ENCODE data around the gene LDLRAD4.

LDLRAD4 gene

DNA sequence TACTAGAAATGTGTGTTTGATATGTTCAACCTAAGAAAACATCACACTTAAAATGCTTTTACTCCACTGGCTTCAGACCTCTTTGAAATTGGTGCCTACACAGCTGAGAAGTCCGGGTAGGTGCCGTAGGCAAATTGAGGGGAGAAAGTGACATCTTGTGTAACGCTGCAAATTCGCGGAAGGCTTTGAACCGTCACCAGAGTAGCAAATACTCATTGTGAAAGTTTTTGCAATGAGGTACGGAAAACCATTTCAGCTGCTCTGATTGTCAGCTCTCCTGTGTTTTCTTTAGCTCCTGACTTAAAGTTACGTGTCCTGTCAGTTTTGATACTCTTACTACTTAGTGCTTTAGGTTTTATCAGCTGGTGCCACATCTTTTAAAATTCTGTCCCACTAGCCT, 283.3 kb downstream of the LDLRAD4 start:
- no peak for DNase-seq

DNA sequence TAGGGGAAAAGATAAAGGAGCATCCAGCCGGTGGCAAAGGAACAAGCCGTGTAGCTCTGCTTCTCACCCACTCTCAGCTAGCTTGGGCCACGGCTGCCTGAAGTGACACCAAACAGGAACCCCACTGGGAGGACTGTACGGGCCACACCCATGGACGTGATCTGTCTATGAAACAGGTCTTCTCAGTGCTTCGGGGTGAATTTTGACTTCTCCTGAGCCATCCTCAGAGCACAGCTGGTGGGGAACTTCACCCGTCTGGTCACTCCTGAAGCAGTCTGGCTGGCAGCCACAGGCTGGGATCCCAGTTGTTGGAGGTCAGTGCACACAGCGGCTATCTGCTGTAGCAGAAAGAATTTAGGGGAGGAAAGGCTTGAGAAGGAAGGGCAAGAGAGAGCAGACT, 284.0 kb downstream of the LDLRAD4 start:
- DNase-seq = no peak

DNA sequence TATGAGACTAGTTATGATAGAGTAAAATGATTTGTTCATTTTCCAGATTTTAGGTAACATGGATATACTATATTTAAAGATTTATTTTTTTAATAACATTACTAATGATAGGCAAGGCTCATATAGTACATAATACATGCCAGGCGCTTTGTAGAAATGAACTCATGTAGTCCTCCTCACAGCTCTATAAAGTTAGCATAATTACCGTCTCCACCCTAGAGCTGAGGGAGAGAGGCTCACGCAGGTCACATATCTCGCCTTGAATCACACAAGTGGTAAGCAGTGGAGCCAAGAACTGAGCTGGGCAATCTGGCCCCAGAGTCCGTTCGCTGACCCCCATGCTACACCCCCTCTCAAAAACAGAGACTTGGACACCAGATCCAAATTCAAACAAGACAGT, 285.3 kb downstream of the LDLRAD4 start:
- no peak for DNase-seq

- DNase-seq = no peak
Measured at GRCh38 chr18:13505780-13506345, 287.3 kb downstream of the LDLRAD4 start.

GRCh38 chr18:13510594-13510993, 292.0 kb downstream of the LDLRAD4 start:
- DNase-seq = no peak

- no peak for DNase-seq
Measured at GRCh38 chr18:13511961-13512577, 293.5 kb downstream of the LDLRAD4 start.

GRCh38 chr18:13513021-13513420, 294.5 kb downstream of the LDLRAD4 start:
- DNase-seq = no peak

DNA sequence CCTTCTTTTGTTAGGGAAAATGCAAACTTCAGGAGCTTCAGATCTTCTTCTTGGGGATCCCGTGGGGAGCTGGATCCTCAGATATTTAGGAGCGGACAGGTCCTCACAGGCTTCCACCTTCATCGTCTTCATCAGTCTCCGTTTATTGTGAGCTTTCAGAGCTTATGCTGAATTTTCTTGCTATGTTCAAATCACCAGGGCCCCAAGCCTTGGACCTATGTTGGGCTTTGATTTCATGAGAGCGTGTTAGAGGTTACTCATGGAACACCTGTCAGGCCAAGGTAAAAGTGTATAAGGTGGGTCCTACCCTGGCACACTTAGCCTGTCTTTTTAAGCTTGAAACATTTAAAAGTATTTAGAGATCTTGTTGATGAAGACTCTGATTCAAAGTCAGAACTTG, 294.9 kb downstream of the LDLRAD4 start:
- no peak for DNase-seq

DNA sequence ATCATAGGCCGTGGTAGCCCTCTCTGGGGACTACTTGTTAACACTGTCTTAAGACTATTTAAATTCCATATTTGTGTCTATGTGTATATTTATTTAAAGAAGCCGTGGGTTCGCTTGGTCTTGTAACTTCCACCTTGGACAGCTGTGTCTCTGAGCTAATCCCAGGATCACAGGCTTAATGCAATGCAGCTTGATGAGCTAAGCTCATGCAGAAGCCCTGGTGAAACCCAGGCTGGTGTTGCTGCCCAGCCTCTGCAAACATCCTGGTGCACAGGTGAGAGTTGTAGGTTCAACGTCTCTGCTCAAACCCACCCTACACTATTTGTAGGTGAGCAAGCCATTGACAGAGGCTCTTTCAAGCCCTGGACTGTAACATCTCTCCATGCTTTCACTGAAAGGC, 296.0 kb downstream of the LDLRAD4 start:
- no peak for DNase-seq

DNA sequence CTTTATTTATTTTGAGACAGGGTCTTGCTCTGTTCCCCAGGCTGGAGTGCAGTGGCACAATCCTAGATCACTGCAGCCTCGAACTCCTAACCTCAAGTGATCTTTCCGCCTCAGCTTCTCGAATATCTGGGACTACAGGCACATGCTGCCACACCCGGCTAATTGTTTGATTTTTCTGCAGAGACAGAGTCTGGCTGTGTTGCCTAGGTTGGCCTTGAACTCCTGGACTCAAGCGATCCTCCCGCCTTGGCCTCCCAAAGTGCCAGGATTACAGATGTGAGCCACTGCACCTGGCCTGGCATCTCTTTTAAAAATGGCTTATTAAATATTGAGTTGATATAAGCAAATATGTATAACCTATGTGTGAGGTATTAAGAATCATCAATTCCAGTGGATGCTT, 298.3 kb downstream of the LDLRAD4 start:
- DNase-seq = no peak

DNA sequence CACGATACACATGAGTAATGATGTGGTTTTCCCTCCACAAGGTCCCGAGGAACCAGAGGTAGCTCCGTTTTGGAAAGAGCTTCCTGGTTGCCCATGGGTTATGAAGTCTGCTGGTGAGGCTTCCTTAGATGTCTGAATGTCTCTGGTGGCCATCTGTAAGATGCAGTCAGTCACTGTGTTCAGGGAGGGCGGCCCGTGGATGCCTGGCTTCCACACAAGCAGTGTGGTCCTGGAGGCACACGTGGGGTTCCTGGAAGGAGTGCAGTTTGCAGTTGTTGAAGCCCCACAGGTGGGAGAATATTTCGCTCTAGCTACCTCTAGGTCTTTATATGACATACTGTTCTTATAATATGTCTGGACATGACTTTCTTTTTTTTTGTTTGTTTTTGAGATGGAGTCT, 298.8 kb downstream of the LDLRAD4 start:
- DNase-seq = no peak

DNA sequence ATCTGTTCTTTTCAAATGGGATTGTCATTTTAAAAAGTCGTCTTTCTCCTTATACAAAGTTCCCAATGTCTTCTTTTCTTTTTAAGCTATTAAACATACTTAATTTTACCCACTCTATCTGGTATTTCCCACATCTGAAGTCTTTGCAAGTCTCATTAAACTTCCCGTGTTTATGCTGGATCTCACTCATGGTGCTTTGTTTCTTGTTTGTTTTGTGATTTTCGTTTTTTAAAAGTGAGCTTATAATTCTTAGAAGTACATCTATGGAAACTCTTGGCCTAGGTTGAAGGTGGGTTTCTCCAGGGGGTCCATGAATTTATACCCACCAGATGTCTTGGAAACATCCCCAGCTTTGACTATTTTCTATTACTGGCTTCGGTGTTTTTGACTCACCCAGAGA, 299.8 kb downstream of the LDLRAD4 start:
- DNase-seq = no peak

- no peak for DNase-seq
Measured at GRCh38 chr18:13520306-13520705, 301.7 kb downstream of the LDLRAD4 start.

- no peak for DNase-seq
Measured at GRCh38 chr18:13520741-13521140, 302.2 kb downstream of the LDLRAD4 start.

- DNase-seq = no peak
Measured at GRCh38 chr18:13521418-13521817, 302.9 kb downstream of the LDLRAD4 start.

DNA sequence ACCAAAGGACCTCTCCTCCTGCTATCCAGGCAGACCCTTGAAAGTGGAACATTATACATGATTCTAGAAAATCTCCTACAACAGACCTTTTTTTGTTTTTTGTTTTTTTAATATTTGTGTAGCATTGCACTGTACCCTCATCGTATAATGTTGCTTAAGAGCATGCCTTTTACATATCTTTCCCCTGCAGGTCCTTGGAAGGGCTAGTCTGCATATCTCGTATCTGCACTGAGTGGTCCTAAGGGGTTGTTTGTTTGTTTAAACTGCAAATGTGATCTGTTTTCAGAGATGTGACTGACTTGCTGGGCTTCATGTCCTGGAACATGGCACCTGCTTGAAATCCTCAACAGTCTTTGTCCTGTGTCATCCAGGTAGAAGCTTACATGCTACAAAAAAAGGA, 303.7 kb downstream of the LDLRAD4 start:
- DNase-seq = no peak

- DNase-seq = no peak
Measured at GRCh38 chr18:13522861-13523660, 304.5 kb downstream of the LDLRAD4 start.

DNA sequence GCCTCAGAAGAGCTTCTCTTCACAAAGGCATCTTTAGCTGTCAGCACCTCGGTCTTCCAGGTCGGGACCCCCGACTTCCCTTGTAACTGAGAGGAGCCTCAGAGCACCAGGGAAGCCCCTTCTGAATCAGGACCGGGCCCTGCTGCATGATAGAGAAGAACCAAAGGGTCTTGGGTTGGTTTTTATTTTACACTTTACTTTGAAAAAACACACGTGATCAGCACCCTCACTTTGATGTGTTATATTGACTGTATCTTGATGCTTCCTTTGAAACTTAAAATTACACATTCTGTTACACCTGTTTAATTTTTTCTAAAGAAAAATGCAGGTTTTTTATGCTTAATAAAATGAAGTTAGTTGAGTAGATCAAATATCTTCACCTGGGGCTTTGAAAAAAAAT, 305.5 kb downstream of the LDLRAD4 start:
- DNase-seq = no peak

GRCh38 chr18:13524811-13525210, 306.3 kb downstream of the LDLRAD4 start:
- no peak for DNase-seq

DNA sequence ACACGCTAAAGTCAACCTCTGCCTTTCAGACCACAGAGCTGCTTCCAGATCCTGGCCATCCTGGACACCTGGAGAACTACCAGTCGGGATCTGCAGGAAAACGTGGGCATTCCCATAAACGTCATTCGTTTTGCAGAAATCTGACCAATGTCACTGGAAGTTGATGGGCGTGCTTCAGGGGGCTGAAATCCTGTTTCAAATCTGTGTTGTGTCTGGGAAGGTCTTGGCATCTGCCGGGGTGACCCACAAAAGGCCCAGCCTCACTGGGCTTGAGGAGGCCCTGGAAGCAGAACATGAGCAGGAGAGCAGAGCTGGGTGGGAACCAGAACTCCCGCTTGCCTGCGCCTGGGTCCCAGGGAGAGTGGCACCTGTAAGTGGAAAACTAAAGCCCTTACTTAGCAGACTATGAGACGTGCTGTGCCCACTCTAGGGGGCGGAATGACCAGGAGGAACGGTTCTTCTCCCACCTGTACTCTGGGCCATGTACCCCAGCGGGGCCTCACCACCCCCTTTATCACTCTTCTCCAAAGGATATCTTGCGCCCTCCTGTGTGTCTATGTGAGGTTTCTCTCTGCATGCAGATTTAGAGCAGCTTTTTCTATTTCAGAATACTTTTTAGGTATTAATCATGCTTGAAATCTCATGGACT, 306.9 kb downstream of the LDLRAD4 start:
- no peak for DNase-seq

DNA sequence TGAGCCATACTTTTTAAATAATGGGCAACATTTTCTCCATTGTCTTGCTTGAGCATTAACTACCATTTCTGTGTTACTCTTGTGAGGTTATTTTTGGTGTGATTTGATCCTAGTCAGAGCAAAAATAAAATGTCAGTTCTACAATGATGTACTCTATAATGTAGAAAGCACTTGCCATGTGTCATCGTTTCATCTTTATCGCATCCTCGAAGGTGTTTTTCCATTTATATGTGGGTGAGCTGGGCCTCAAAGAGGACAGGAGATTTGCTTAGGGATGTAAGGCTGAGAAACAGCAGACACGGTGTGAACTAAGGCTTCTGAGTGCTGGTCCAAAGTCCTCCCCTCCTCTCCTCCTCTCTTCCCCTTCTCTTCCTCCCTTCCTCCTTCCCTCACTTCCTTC, 308.0 kb downstream of the LDLRAD4 start:
- DNase-seq = no peak

DNA sequence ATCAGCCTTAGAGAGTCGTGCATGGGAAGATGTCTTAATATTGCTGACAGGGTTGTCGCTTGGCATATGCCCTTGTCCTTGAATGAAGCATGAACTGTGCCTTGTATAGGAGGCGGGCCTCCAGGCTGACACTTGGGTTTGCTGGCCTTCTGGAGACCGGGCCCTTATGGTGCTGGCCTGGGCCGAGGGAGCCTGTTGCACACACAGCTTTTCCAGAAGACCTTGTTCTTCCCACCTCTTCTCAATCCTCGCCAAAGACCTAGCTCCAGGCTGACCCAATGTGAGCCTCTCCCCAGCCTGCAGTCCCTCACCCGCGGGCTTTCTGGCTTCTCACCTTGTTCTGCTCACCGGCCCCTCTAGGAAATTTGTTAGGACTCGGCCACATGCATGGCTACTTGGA, 308.7 kb downstream of the LDLRAD4 start:
- no peak for DNase-seq

DNA sequence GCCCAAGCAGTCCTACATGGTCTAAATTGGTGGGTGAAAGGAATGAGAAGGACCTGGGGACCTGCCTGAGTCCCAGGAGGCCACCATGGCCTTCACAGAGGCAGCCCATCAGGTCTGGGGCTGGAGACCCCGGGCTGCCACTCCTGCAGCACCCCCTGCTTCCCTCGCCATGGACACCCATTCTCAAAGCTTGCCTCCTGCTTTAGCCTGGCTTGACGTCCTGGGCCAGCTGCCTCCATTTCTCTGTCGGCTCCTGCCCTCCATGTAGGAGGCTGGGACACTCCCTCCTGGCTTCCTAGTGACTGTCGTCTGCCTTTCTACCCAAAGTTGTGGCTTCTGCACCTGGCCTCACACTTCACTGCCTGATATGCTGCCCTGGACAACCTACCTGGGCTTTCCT, 309.2 kb downstream of the LDLRAD4 start:
- DNase-seq = no peak
